ENCODE results near the gene IMPACT.

- TF ChIP-seq CTCF (conservative IDR thresholded peaks at IDR 0.05) (no peak), EZH2 (IDR thresholded peaks at IDR 0.05; ENCODE audit: low read depth) (no peak)
Measured at GRCh38 chr18:24447961-24448360, 21.5 kb downstream of the IMPACT start.
